Measurements from ENCODE around the gene SPEF1.
A peak's percentile ranks its signal among the peaks of the same experiment; 100 is the strongest.

The SPEF1 gene

GRCh38 chr20:3787324-3788014 lies 6.2 kb upstream of the SPEF1 start:
- DNase-seq (ENCODE audit: low read depth in 2 of 2), result no peak

GRCh38 chr20:3786665-3787323 lies 5.5 kb upstream of the SPEF1 start, which contains the start of gene CENPB:
CENPB (minus strand) TSS chr20:3786740; CDS start chr20:3786483, 257 bp downstream.
- peak; percentile 90 to 91 for DNase-seq (ENCODE audit: low read depth in 2 of 2)

- no peak for DNase-seq (ENCODE audit: low read depth in 2 of 2)
Observed at GRCh38 chr20:3786126-3786484, 4.9 kb upstream of the SPEF1 start.

GRCh38 chr20:3785240-3786125 lies 4.2 kb upstream of the SPEF1 start:
- no peak for DNase-seq (ENCODE audit: low read depth in 2 of 2)

GRCh38 chr20:3784863-3785239 lies 3.6 kb upstream of the SPEF1 start:
- no peak for DNase-seq (ENCODE audit: low read depth in 2 of 2)

- no peak for DNase-seq (ENCODE audit: low read depth in 2 of 2)
Observed at GRCh38 chr20:3784216-3784853, 3.1 kb upstream of the SPEF1 start.

- DNase-seq (ENCODE audit: low read depth in 2 of 2), result no peak
Observed at GRCh38 chr20:3783511-3784195, 2.4 kb upstream of the SPEF1 start.

- no peak for DNase-seq (ENCODE audit: low read depth in 2 of 2)
Observed at GRCh38 chr20:3783068-3783489, 1.8 kb upstream of the SPEF1 start.

GRCh38 chr20:3782597-3782996 lies 1.3 kb upstream of the SPEF1 start:
- DNase-seq (ENCODE audit: low read depth in 2 of 2), result no peak

GRCh38 chr20:3778976-3779375 lies 2.3 kb downstream of the SPEF1 start:
- no peak for DNase-seq (ENCODE audit: low read depth in 2 of 2)

- DNase-seq (ENCODE audit: low read depth in 2 of 2), result peak in 1 of 2 donors; percentile 45
Observed at GRCh38 chr20:3777716-3778629, 3.3 kb downstream of the SPEF1 start.

- no peak for DNase-seq (ENCODE audit: low read depth in 2 of 2)
Observed at GRCh38 chr20:3777381-3777715, 3.9 kb downstream of the SPEF1 start.

- DNase-seq (ENCODE audit: low read depth in 2 of 2), result no peak
Observed at GRCh38 chr20:3775457-3776108, 5.7 kb downstream of the SPEF1 start.

- no peak for DNase-seq (ENCODE audit: low read depth in 2 of 2)
Observed at GRCh38 chr20:3771552-3772058, 9.6 kb downstream of the SPEF1 start.

GRCh38 chr20:3768342-3769130 lies 12.7 kb downstream of the SPEF1 start:
- peak; percentile 67 to 77 for DNase-seq (ENCODE audit: low read depth in 2 of 2)

- peak; percentile 97 to 98 for DNase-seq (ENCODE audit: low read depth in 2 of 2)
Observed at GRCh38 chr20:3767427-3768341, 13.6 kb downstream of the SPEF1 start, which contains the start of gene ADISSP. ADISSP (minus strand) TSS chr20:3767753; CDS start chr20:3760100, 7,653 bp downstream.

GRCh38 chr20:3767110-3767426 lies 14.2 kb downstream of the SPEF1 start:
- no peak for DNase-seq (ENCODE audit: low read depth in 2 of 2)
